ENCODE measurements around the gene PIANP. TPM values are rescaled to one million over a fixed set of nuclear protein-coding genes. Genes with fewer than 3 reads are reported as not detected.

PIANP gene
- total and polyA plus RNA-seq, 10 donors, result 0.10 to 0.30 (median 0.24) TPM; not detected in 5

- peaks cover 17 to 49% (median 35%) of the 10 kb centered on the region in 6 donors for H3K4me1 ChIP-seq
- H3K4me3 ChIP-seq, result peak within 1 kb of the TSS; percentile 19 to 71 (median 38)
- 2 to 10% (median 4%) methylated on average over 35 to 38 of the region's 38 CpGs for WGBS, 5 donors
- DNase-seq, result peak; percentile 94
- intact Hi-C loops (cut with DNase I; ENCODE audit: low total_unique reads), result no loop called here
- H3K9me3 ChIP-seq, result peaks cover 0 to 16% (median 4%) of the 10 kb centered on the region in 8 donors
- peaks cover 0 to 50% (median 39%) of the 10 kb centered on the region in 6 donors for H3K36me3 ChIP-seq
- peak within 1 kb of the TSS; percentile 58 to 88 (median 74) for H3K27ac ChIP-seq
- H3K27me3 ChIP-seq (replicated peaks in 1 of 7), result no peaks in the 10 kb centered on the region
- TF ChIP-seq POLR2AphosphoS5 (IDR thresholded peaks at IDR 0.05) (peak; percentile 82 to 91 (median 89)), CTCF (IDR thresholded peaks at IDR 0.05 in 8 of 11, conservative IDR thresholded peaks at IDR 0.05 in 3 of 11) (no peak)
These were observed 53.5 kb downstream of the PIANP start, which contains the start of gene ACRBP for GRCh38 chr12:6647083-6647604. Gene ACRBP, minus strand, starts transcription at chr12:6647432. Its CDS starts 66 bp downstream, at chr12:6647366.

- peaks cover 0 to 16% (median 4%) of the 10 kb centered on the region in 8 donors for H3K9me3 ChIP-seq
- H3K4me1 ChIP-seq, result peaks cover 17 to 49% (median 35%) of the 10 kb centered on the region in 6 donors
- intact Hi-C loops (cut with DNase I; ENCODE audit: low total_unique reads), result no loop called here
- WGBS, 5 donors, result 57 to 71% (median 64%) methylated on average over 27 to 28 of the region's 28 CpGs
- no peaks in the 10 kb centered on the region for H3K27me3 ChIP-seq (replicated peaks in 1 of 7)
- peaks cover 0 to 43% (median 34%) of the 10 kb centered on the region in 6 donors for H3K36me3 ChIP-seq
- peak overlapping the region; percentile 58 to 88 (median 74) for H3K27ac ChIP-seq
- TF ChIP-seq POLR2AphosphoS5 (IDR thresholded peaks at IDR 0.05) (no peak), POLR2A (IDR thresholded peaks at IDR 0.05) (no peak), CTCF (IDR thresholded peaks at IDR 0.05 in 8 of 11, conservative IDR thresholded peaks at IDR 0.05 in 3 of 11) (no peak)
- no peak for DNase-seq
- H3K4me3 ChIP-seq, result peak overlapping the region; percentile 19 to 71 (median 38)
These were observed 54.1 kb downstream of the PIANP start for GRCh38 chr12:6646276-6647082.

- Histone ChIP-seq H3K9me3 (peaks cover 0 to 16% (median 4%) of the 10 kb centered on the region in 8 donors), H3K36me3 (peaks cover 0 to 27% (median 19%) of the 10 kb centered on the region in 6 donors), H3K27ac (peak overlapping the region; percentile 27 to 83 (median 66)), H3K27me3 (replicated peaks in 1 of 7) (no peaks in the 10 kb centered on the region), H3K4me3 (peak overlapping the region in 1 of 8 donors; percentile 44), H3K4me1 (peaks cover 17 to 61% (median 38%) of the 10 kb centered on the region in 6 donors)
- TF ChIP-seq POLR2AphosphoS5 (IDR thresholded peaks at IDR 0.05), result no peak
- TF ChIP-seq POLR2A (IDR thresholded peaks at IDR 0.05), result no peak
- peak in 2 of 11 experiments; percentile 9 to 31 for TF ChIP-seq CTCF (IDR thresholded peaks at IDR 0.05 in 8 of 11, conservative IDR thresholded peaks at IDR 0.05 in 3 of 11)
- WGBS, 5 donors, result 58 to 68% (median 65%) methylated on average over 5 of the region's 5 CpGs
- intact Hi-C loops (cut with DNase I; ENCODE audit: low total_unique reads), result no loop called here
- DNase-seq, result no peak
These were observed 55.7 kb downstream of the PIANP start for GRCh38 chr12:6644903-6645302.

GRCh38 chr12:6644257-6644596 lies 56.4 kb downstream of the PIANP start:
- TF ChIP-seq POLR2A (IDR thresholded peaks at IDR 0.05) (no peak), POLR2AphosphoS5 (IDR thresholded peaks at IDR 0.05) (peak in 2 of 3 donors; percentile 49 to 60)
- DNase-seq, result no peak
- Histone ChIP-seq H3K36me3 (peaks cover 0 to 20% (median 12%) of the 10 kb centered on the region in 6 donors), H3K4me3 (peak overlapping the region in 3 of 8 donors; percentile 5 to 44 (median 11)), H3K27ac (peak overlapping the region in 7 of 8 donors; percentile 54 to 83 (median 67)), H3K27me3 (replicated peaks in 1 of 7) (no peaks in the 10 kb centered on the region), H3K9me3 (peaks cover 0 to 16% (median 4%) of the 10 kb centered on the region in 8 donors), H3K4me1 (peaks cover 20 to 68% (median 42%) of the 10 kb centered on the region in 6 donors)
- 17 to 28% (median 20%) methylated on average over 6 of the region's 6 CpGs for whole genome bisulfite sequencing, 5 donors
- intact Hi-C loops (cut with DNase I; ENCODE audit: low total_unique reads), result no loop called here

Small RNAs within 50 kb of the gene (small RNA-seq; reads per million reads assigned to genes)
- 0 reads per million in 4 donors for gene RNU6-781P

Other genes with a start within 250 kb of the PIANP start
- gene TAPBPL, start 248.8 kb downstream of the PIANP start, total RNA-seq, result 10 to 100 TPM; 35.6 to 50.1 (median 42.0) TPM
- gene TAPBPL, start 248.8 kb downstream of the PIANP start, polyA plus RNA-seq, result 10 to 100 TPM; 15.0 to 17.1 (median 15.9) TPM
- gene VAMP1, start 230.1 kb downstream of the PIANP start, total RNA-seq, result 10 to 100 TPM; 18.5 to 32.5 (median 24.2) TPM
- 10 to 100 TPM; 11.0 to 20.7 (median 17.9) TPM for gene VAMP1, start 230.1 kb downstream of the PIANP start, polyA plus RNA-seq
- 10 to 100 TPM; 34.0 to 94.0 (median 89.3) TPM for gene MRPL51, start 207.6 kb downstream of the PIANP start, total RNA-seq
- gene MRPL51, start 207.6 kb downstream of the PIANP start, polyA plus RNA-seq, result 100 to 1,000 TPM in 2 of 3 donors, 10 to 100 TPM in 1; 73.4 to 137 (median 109) TPM
- gene NCAPD2, start 206.7 kb downstream of the PIANP start, total RNA-seq, result 10 to 100 TPM; 29.9 to 49.2 (median 39.6) TPM
- 10 to 100 TPM; 12.0 to 14.1 (median 14.0) TPM for gene NCAPD2, start 206.7 kb downstream of the PIANP start, polyA plus RNA-seq
- gene GAPDH, start 166.3 kb downstream of the PIANP start, total RNA-seq, result 1,000 to 10,000 TPM in 5 of 7 donors, 100 to 1,000 TPM in 2; 998 to 1,580 (median 1,404) TPM
- gene GAPDH, start 166.3 kb downstream of the PIANP start, polyA plus RNA-seq, result 1,000 to 10,000 TPM; 1,133 to 1,680 (median 1,180) TPM
- 10 to 100 TPM; 32.2 to 51.2 (median 39.7) TPM for gene IFFO1, start 144.8 kb downstream of the PIANP start, total RNA-seq
- 10 to 100 TPM; 27.8 to 78.3 (median 63.2) TPM for gene IFFO1, start 144.8 kb downstream of the PIANP start, polyA plus RNA-seq
- 10 to 100 TPM; 37.0 to 58.7 (median 47.5) TPM for gene NOP2, start 132.5 kb downstream of the PIANP start, total RNA-seq
- 10 to 100 TPM; 25.8 to 40.7 (median 37.6) TPM for gene NOP2, start 132.5 kb downstream of the PIANP start, polyA plus RNA-seq
- gene CHD4, start 93.4 kb downstream of the PIANP start, total RNA-seq, result 100 to 1,000 TPM; 202 to 272 (median 240) TPM
- gene CHD4, start 93.4 kb downstream of the PIANP start, polyA plus RNA-seq, result 100 to 1,000 TPM; 136 to 169 (median 154) TPM
- 10 to 100 TPM; 12.9 to 26.6 (median 16.9) TPM for gene LPAR5, start 64.9 kb downstream of the PIANP start, total RNA-seq
- 10 to 100 TPM; 10.9 to 16.0 (median 14.9) TPM for gene LPAR5, start 64.9 kb downstream of the PIANP start, polyA plus RNA-seq
- gene ACRBP, start 53.4 kb downstream of the PIANP start, total RNA-seq, result 10 to 100 TPM; 13.2 to 41.7 (median 18.1) TPM
- 1 to 10 TPM; 7.2 to 8.8 (median 7.3) TPM for gene ACRBP, start 53.4 kb downstream of the PIANP start, polyA plus RNA-seq
- 10 to 100 TPM; 34.5 to 68.8 (median 49.9) TPM for gene ING4, start 37.7 kb downstream of the PIANP start, total RNA-seq
- gene ING4, start 37.7 kb downstream of the PIANP start, polyA plus RNA-seq, result 10 to 100 TPM; 33.0 to 56.7 (median 50.3) TPM
- 10 to 100 TPM; 48.8 to 79.8 (median 59.0) TPM for gene ZNF384, start 11.4 kb downstream of the PIANP start, total RNA-seq
- 10 to 100 TPM; 18.9 to 35.9 (median 28.7) TPM for gene ZNF384, start 11.4 kb downstream of the PIANP start, polyA plus RNA-seq
- 10 to 100 TPM; 40.5 to 61.9 (median 49.9) TPM for gene COPS7A, start 23.2 kb upstream of the PIANP start, total RNA-seq
- 10 to 100 TPM; 29.6 to 50.6 (median 33.7) TPM for gene COPS7A, start 23.2 kb upstream of the PIANP start, polyA plus RNA-seq
- 100 to 1,000 TPM in 5 of 7 donors, 10 to 100 TPM in 2; 85.4 to 123 (median 104) TPM for gene MLF2, start 52.3 kb upstream of the PIANP start, total RNA-seq
- gene MLF2, start 52.3 kb upstream of the PIANP start, polyA plus RNA-seq, result 100 to 1,000 TPM in 2 of 3 donors, 10 to 100 TPM in 1; 78.0 to 116 (median 101) TPM
- 100 to 1,000 TPM in 1 of 7 donors, 10 to 100 TPM in 6; 47.4 to 130 (median 89.1) TPM for gene PTMS, start 65.5 kb upstream of the PIANP start, total RNA-seq
- 100 to 1,000 TPM in 2 of 3 donors, 10 to 100 TPM in 1; 70.5 to 169 (median 102) TPM for gene PTMS, start 65.5 kb upstream of the PIANP start, polyA plus RNA-seq
- 10 to 100 TPM in 6 of 7 donors, 1 to 10 TPM in 1; 9.4 to 29.4 (median 17.9) TPM for gene LAG3, start 71.7 kb upstream of the PIANP start, total RNA-seq
- 1 to 10 TPM; 3.7 to 4.7 (median 4.5) TPM for gene LAG3, start 71.7 kb upstream of the PIANP start, polyA plus RNA-seq
- 100 to 1,000 TPM; 104 to 207 (median 180) TPM for gene CD4, start 88.7 kb upstream of the PIANP start, total RNA-seq
- gene CD4, start 88.7 kb upstream of the PIANP start, polyA plus RNA-seq, result 10 to 100 TPM; 21.8 to 32.8 (median 23.3) TPM
- 1 to 10 TPM; 2.1 to 7.1 (median 4.0) TPM for gene GPR162, start 121.0 kb upstream of the PIANP start, total RNA-seq
- 10 to 100 TPM in 2 of 3 donors, 1 to 10 TPM in 1; 5.0 to 14.7 (median 10.3) TPM for gene GPR162, start 121.0 kb upstream of the PIANP start, polyA plus RNA-seq
- 10 to 100 TPM in 2 of 7 donors, 1 to 10 TPM in 5; 4.2 to 11.7 (median 6.8) TPM for gene P3H3, start 127.6 kb upstream of the PIANP start, total RNA-seq
- gene P3H3, start 127.6 kb upstream of the PIANP start, polyA plus RNA-seq, result 1 to 10 TPM; 4.6 to 6.9 (median 4.7) TPM
- 1 to 10 TPM in 6 of 7 donors, under 1 TPM in 1; 0.75 to 3.9 (median 2.6) TPM for gene GNB3, start 140.1 kb upstream of the PIANP start, total RNA-seq
- gene GNB3, start 140.1 kb upstream of the PIANP start, polyA plus RNA-seq, result 1 to 10 TPM in 1 of 3 donors, under 1 TPM in 2; 0.93 to 1.3 (median 0.94) TPM
- gene CDCA3, start 150.5 kb upstream of the PIANP start, total RNA-seq, result 10 to 100 TPM in 1 of 7 donors, 1 to 10 TPM in 6; 1.9 to 10.2 (median 5.8) TPM
- gene CDCA3, start 150.5 kb upstream of the PIANP start, polyA plus RNA-seq, result 10 to 100 TPM in 1 of 3 donors, 1 to 10 TPM in 2; 3.6 to 18.1 (median 5.1) TPM
- gene USP5, start 151.3 kb upstream of the PIANP start, total RNA-seq, result 10 to 100 TPM; 29.8 to 62.4 (median 53.5) TPM
- gene USP5, start 151.3 kb upstream of the PIANP start, polyA plus RNA-seq, result 10 to 100 TPM; 23.1 to 40.5 (median 23.6) TPM
- gene TPI1, start 166.7 kb upstream of the PIANP start, total RNA-seq, result 100 to 1,000 TPM; 218 to 471 (median 288) TPM
- 100 to 1,000 TPM; 234 to 364 (median 311) TPM for gene TPI1, start 166.7 kb upstream of the PIANP start, polyA plus RNA-seq
- gene SPSB2, start 172.5 kb upstream of the PIANP start, total RNA-seq, result 10 to 100 TPM in 4 of 7 donors, 1 to 10 TPM in 3; 7.0 to 12.9 (median 10.3) TPM
- 10 to 100 TPM; 11.3 to 17.0 (median 11.5) TPM for gene SPSB2, start 172.5 kb upstream of the PIANP start, polyA plus RNA-seq
- gene LRRC23, start 204.0 kb upstream of the PIANP start, total RNA-seq, result 1 to 10 TPM; 3.1 to 9.6 (median 5.9) TPM
- gene LRRC23, start 204.0 kb upstream of the PIANP start, polyA plus RNA-seq, result 10 to 100 TPM in 1 of 3 donors, 1 to 10 TPM in 2; 7.0 to 10.1 (median 7.5) TPM
- 10 to 100 TPM in 6 of 7 donors, 1 to 10 TPM in 1; 7.6 to 37.7 (median 25.0) TPM for gene ENO2, start 213.8 kb upstream of the PIANP start, total RNA-seq
- 10 to 100 TPM; 11.5 to 41.3 (median 29.1) TPM for gene ENO2, start 213.8 kb upstream of the PIANP start, polyA plus RNA-seq
- gene ATN1, start 227.1 kb upstream of the PIANP start, total RNA-seq, result 100 to 1,000 TPM in 1 of 7 donors, 10 to 100 TPM in 6; 64.7 to 112 (median 81.7) TPM
- 10 to 100 TPM; 10.1 to 42.0 (median 21.4) TPM for gene ATN1, start 227.1 kb upstream of the PIANP start, polyA plus RNA-seq
- not detected for gene RNU7-1, start 243.0 kb upstream of the PIANP start, total RNA-seq
- not detected for gene RNU7-1, start 243.0 kb upstream of the PIANP start, polyA plus RNA-seq
- 100 to 1,000 TPM in 6 of 7 donors, 10 to 100 TPM in 1; 79.2 to 364 (median 116) TPM for gene C12orf57, start 243.2 kb upstream of the PIANP start, total RNA-seq
- 100 to 1,000 TPM; 181 to 323 (median 242) TPM for gene C12orf57, start 243.2 kb upstream of the PIANP start, polyA plus RNA-seq

Measured in spleen (tissue), 11 donors.